WERI-Rb-1 (cell line): ENCODE results near the gene NCAN.
A peak's percentile ranks its signal among the peaks of the same experiment; 100 is the strongest.

Experiments
- DNase-seq: peaks from one replicate; pipeline ENCODE4 v3.0.0-alpha.2; 2020
- H3K27ac ChIP-seq: fragments of 250-450 bp; sonication (Bioruptor Pico); 2 replicates; pipeline ENCODE4 v1.5.1; 2020; ENCODE audit warnings: mild to moderate bottlenecking, moderate library complexity
- H3K27me3 ChIP-seq: fragments of 250-450 bp; sonication (Bioruptor Pico); 2 replicates; pipeline ENCODE4 v1.5.1; 2021; ENCODE audit warnings: mild to moderate bottlenecking, low read depth, moderate library complexity; ENCODE audit not compliant: insufficient read depth, severe bottlenecking
- H3K36me3 ChIP-seq: fragments of 250-450 bp; sonication (Bioruptor Pico); 2 replicates; pipeline ENCODE4 v1.5.1; 2020; ENCODE audit warnings: mild to moderate bottlenecking, moderate library complexity
- H3K4me3 ChIP-seq: 2 replicates; pipeline ENCODE4 v1.5.1; 2011; ENCODE audit warnings: low read depth, mild to moderate bottlenecking, control low read depth, low read length
- H3K9me3 ChIP-seq: fragments of 250-450 bp; sonication (Bioruptor Pico); 2 replicates; pipeline ENCODE4 v1.5.1; 2021; ENCODE audit warnings: mild to moderate bottlenecking, moderate library complexity; ENCODE audit not compliant: severe bottlenecking
- TF ChIP-seq, protein P1 (sequence below): IDR thresholded peaks from 2 replicates; pipeline ENCODE4 v1.5.1; 2011; ENCODE audit warnings: low read depth, mild to moderate bottlenecking, control low read depth, inconsistent platforms, low read length

NCAN gene

DNA sequence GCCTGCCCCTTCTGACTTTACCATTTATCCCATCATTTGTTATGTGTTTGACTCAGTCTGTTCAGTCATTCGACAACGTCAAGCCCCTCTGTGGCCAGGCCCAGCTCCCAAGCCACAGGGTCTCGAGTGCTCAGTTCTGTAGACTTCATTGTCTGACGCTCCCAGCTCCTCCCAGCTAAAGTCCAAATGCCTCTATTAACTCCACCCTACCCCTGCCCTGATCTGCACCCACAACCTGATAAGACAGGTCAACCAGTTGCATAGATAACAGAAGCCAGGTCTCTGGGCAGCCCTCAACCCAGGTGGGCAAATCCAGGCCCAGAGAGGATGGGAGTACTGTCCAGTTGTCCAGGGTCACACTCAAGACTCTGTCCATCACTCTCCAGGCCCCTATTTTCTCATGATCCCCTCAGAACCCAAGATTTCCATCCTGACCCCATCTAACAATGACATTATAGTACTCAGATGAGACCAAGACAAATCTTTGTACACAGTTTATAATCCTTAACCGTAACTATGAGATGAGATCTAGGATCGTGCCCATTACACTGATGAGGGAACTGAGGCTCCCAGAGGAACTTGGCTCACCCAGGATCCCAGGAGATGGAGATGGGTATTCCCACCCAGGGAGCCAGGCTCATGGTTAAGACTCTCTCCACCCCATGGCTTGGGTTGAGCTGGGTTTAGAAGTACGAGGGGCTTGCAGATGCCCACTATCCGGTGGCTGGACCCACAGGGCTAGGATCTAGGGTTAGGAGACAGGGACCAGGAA, 60.3 kb downstream of the NCAN start:
- H3K27me3 ChIP-seq = no peaks in the 10 kb centered on the region
- DNase-seq = no peak
- no peaks in the 10 kb centered on the region for H3K9me3 ChIP-seq
- H3K36me3 ChIP-seq = peaks cover 22% of the 10 kb centered on the region
- TF ChIP-seq, protein P1, sequence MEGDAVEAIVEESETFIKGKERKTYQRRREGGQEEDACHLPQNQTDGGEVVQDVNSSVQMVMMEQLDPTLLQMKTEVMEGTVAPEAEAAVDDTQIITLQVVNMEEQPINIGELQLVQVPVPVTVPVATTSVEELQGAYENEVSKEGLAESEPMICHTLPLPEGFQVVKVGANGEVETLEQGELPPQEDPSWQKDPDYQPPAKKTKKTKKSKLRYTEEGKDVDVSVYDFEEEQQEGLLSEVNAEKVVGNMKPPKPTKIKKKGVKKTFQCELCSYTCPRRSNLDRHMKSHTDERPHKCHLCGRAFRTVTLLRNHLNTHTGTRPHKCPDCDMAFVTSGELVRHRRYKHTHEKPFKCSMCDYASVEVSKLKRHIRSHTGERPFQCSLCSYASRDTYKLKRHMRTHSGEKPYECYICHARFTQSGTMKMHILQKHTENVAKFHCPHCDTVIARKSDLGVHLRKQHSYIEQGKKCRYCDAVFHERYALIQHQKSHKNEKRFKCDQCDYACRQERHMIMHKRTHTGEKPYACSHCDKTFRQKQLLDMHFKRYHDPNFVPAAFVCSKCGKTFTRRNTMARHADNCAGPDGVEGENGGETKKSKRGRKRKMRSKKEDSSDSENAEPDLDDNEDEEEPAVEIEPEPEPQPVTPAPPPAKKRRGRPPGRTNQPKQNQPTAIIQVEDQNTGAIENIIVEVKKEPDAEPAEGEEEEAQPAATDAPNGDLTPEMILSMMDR = no peak
- H3K4me3 ChIP-seq = peak overlapping the region; percentile 52
- H3K27ac ChIP-seq = peak overlapping the region; percentile 65; the same call in 1 of the 2 replicates

DNA sequence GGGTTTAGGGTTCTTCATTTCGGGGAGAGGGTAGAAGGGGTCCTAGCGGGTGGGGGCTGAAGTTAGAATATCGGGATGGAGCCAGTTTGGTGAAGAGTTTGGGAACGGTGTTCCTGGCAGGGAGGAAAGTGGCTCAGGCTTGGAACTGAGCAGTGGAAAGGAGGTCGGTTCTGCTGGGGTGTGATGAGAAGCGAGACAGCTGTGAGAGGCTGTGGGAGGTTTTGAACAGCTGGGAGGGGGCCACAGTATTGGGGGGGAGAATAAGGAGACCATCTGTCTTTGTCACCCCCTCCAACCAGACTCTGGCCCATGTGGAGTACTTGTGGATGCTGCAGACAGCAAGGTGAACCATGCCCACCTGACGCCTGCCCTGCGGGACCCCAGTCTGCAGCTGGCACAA, 62.4 kb downstream of the NCAN start:
- H3K4me3 ChIP-seq = no peak overlapping the region
- no peaks in the 10 kb centered on the region for H3K9me3 ChIP-seq
- H3K27ac ChIP-seq = no peak overlapping the region; the same call in 1 of the 2 replicates
- DNase-seq = no peak
- H3K27me3 ChIP-seq = no peaks in the 10 kb centered on the region
- TF ChIP-seq, protein P1 = no peak
- peaks cover 42% of the 10 kb centered on the region for H3K36me3 ChIP-seq

DNA sequence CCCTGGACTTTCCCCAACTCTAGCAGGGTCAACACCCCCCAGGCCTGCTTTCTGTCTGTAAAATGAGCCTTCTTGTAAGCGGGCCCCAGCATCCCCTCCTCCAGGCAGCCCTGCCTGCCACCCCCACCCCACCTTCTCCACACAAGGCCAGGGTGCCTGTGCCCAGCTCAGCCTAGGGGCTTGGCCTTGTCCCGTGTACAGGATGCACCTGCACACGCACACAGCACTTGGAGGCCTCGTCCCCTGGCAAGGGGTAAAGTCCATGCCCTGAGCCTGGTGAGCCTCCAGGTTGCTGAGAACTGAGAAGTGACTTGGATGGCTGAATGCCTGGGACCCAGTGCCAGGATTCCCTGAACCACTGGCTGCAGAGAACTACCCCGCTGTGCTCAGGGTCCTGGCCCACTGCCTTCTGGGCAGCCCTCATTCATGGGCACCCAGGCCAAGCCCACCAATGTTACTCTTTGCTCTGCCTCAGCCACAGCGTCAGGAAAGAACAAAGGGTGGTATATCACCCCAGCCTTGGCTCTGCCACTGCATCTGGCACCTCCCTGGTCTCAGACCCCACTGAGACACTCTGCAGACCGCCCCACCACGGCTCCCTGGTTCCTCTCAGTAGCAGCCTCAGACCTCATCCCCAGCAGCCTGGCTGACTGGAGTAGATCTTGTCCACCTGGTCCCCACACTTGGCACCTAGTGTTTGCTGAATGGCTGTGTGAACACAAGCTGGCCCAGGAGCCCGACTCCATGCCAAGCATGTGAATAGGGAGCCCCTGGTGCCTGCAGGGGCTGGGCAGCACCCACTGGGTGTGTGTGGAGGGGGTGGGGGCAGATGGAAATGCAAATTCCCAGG, 63.2 kb downstream of the NCAN start:
- no peak overlapping the region for H3K4me3 ChIP-seq
- H3K27ac ChIP-seq = 0 out of 2 replicates have a peak overlapping the region, but pooled peaks have one; percentile 10
- H3K36me3 ChIP-seq = peaks cover 50% of the 10 kb centered on the region
- H3K9me3 ChIP-seq = no peaks in the 10 kb centered on the region
- TF ChIP-seq, protein P1 = no peak
- no peak for DNase-seq
- no peaks in the 10 kb centered on the region for H3K27me3 ChIP-seq

DNA sequence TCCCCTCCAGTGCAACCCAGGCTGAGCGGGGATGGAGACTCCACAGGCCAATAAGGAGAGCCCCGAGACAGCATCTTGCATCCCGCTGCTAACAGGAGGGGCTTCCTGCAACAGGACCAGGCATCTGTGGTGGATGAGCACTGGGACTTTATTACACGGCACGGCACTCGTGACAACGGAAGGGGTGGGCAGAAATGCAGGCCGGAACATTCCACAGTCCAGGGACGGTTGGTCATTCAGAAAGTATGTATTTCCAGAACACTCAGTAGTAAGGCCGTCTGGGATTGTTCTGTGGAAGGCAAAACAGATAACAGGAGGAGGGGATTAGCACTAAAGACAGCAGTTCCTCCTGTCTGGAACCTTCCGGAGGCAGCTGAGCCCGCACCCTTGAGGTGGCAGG, 64.6 kb downstream of the NCAN start:
- H3K27ac ChIP-seq = peak overlapping the region; percentile 29
- TF ChIP-seq, protein P1 = no peak
- no peaks in the 10 kb centered on the region for H3K9me3 ChIP-seq
- H3K36me3 ChIP-seq = peaks cover 62% of the 10 kb centered on the region
- no peak for DNase-seq
- H3K27me3 ChIP-seq = no peaks in the 10 kb centered on the region
- H3K4me3 ChIP-seq = no peak overlapping the region

DNA sequence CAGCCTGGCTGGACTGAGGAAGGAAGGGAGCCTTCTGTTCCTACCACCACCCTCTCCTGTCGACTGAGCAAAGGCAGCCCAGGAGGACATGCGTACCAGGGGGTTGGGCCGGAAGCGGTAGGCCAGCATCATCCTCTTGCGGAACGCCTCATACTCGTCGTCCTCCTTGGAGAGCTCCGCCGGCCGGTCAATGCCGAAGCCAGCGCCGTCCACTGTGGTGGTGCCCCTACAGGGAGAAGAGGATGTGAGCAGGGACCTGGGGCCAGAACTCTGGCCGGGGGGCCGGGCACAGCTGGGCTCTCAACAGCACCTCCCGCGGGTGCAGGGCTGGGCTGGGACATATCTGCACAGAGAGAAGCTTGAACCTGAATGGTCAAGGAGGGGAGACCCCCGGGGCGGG, 65.1 kb downstream of the NCAN start:
- H3K27me3 ChIP-seq = no peaks in the 10 kb centered on the region
- H3K36me3 ChIP-seq = peaks cover 67% of the 10 kb centered on the region
- peak overlapping the region; percentile 29 for H3K27ac ChIP-seq
- H3K9me3 ChIP-seq = no peaks in the 10 kb centered on the region
- TF ChIP-seq, protein P1 = no peak
- H3K4me3 ChIP-seq = no peak overlapping the region
- DNase-seq = no peak
